T-helper 1 cell treated with Interleukin-12 subunit alpha and Interleukin-12 subunit beta and Interleukin-4 antibody, amounts not matched to agents 30 μg/mL and 1 μg/mL, for 36 hours (primary cell): ENCODE measurements around the gene ZNF593.

Experiments
- H3K27ac Mint-ChIP-seq: one replicate; pipeline ENCODE4 v1.8.0; 2021; ENCODE audit warnings: mild to moderate bottlenecking, mixed read lengths
- H3K27me3 Mint-ChIP-seq: one replicate; pipeline ENCODE4 v1.8.0; 2021; ENCODE audit warnings: low read depth, mixed read lengths
- H3K36me3 Mint-ChIP-seq: one replicate; pipeline ENCODE4 v1.8.0; 2021; ENCODE audit warnings: low read depth, mixed read lengths
- H3K4me1 Mint-ChIP-seq: one replicate; pipeline ENCODE4 v1.8.0; 2021; ENCODE audit warnings: low read depth, mixed read lengths
- H3K4me3 Mint-ChIP-seq: one replicate; pipeline ENCODE4 v1.8.0; 2021; ENCODE audit warnings: mild to moderate bottlenecking, moderate library complexity, mixed read lengths
- H3K9me3 Mint-ChIP-seq: one replicate; pipeline ENCODE4 v1.8.0; 2021; ENCODE audit warnings: mixed read lengths

ZNF593 gene

DNA sequence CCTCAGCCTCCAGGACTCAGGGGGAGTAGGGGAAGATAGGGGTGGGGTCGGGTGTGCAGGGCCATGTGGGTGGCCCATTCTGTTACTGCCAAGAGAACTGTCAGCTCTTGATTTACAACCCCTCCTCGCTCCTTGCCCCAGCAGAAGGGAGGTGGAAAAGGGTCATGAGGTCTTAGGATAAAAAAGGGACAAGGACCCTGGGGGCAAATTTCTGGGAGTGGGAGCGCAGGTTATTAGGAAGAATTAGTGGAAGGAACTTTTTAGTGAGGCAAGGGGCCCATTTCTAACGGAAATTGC lies 10.0 kb upstream of the ZNF593 start:
- Mint-ChIP-seq H3K4me3 (no peak overlapping the region), H3K27ac (no peak overlapping the region)

DNA sequence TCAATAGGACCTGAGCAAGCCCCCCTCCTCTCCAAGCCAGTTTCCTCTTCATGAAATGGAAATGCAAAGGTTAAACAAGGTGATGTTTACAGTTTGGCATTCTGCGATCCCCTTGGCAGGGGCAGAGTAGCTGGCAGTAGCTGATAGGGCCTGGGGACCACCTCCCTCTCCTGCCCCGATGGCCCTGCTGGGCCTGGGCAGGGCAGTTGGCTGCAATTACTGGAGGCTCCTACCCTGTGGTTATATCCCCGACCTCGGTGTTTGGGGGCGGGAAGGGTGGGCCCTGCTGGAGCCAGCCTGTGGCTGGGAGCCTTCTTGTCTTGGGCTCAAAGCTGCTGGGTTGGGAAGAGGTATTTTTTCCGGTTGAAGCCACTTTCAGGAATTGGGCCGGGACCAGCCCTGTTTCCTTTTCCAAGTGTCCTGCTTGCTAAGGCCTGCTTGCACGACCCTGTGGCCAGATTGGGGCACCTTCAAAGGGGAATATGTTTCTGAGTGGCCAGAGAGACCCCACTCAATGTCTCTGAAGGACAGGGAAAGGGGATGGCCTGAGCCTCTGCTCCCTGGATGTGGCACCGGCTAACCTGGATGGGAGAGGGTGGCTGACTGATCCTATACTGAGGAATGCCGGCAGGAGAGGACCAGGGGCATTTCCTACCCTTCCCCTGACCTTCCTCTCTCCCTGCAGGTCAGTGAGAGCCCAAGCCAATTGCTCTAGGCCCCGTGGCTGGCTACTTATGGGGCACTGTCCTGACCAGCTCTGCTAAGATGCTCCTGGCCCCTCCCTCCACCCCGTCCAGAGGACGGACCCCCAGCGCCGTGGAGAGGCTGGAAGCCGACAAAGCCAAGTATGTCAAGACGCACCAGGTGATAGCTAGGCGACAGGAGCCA lies 8.9 kb upstream of the ZNF593 start:
- H3K36me3 Mint-ChIP-seq, result no peaks in the 10 kb centered on the region
- H3K4me3 Mint-ChIP-seq, result no peak overlapping the region
- no peak overlapping the region for H3K27ac Mint-ChIP-seq

More for the DNA sequence above, 10.0 kb upstream of the ZNF593 start:
- no peaks in the 10 kb centered on the region for H3K9me3 Mint-ChIP-seq
- H3K36me3 Mint-ChIP-seq, result no peaks in the 10 kb centered on the region
- peaks cover 81% of the 10 kb centered on the region for H3K27me3 Mint-ChIP-seq
- peaks cover 9% of the 10 kb centered on the region for H3K4me1 Mint-ChIP-seq

DNA sequence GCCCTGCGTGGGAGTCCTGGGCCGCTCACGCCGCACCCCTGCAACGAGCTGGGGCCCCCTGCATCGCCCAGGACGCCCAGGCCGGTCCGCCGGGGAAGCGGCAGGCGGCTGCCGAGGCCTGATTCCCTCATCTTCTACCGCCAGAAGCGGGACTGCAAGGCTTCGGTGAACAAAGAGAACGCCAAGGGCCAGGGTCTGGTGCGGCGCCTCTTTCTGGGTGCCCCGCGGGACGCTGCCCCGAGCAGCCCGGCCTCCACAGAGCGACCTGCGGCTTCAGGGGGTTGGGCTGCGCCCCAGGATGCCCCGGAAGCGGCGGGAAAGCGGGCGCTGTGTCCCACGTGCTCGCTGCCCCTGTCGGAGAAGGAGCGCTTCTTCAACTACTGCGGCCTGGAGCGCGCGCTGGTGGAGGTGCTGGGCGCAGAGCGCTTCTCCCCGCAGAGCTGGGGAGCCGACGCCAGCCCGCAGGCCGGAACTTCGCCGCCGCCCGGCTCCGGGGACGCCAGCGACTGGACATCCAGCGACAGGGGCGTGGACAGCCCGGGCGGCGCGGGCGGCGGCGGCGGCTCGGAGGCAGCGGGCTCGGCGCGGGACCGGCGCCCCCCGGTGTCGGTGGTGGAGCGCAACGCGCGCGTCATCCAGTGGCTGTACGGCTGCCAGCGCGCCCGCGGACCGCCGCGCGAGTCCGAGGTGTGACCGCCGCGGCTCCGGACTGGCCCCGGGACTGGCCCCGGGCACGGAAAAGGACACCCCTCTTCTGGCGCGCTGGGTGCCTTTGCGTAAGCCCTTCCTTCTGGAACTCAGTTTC lies 8.1 kb upstream of the ZNF593 start:
- no peaks in the 10 kb centered on the region for H3K9me3 Mint-ChIP-seq
- H3K4me3 Mint-ChIP-seq, result peak overlapping the region; percentile 44
- H3K4me1 Mint-ChIP-seq, result peaks cover 21% of the 10 kb centered on the region
- H3K27me3 Mint-ChIP-seq, result peaks cover 81% of the 10 kb centered on the region
- H3K36me3 Mint-ChIP-seq, result no peaks in the 10 kb centered on the region
- no peak overlapping the region for H3K27ac Mint-ChIP-seq

More for the DNA sequence above, 8.9 kb upstream of the ZNF593 start:
- Mint-ChIP-seq H3K9me3 (no peaks in the 10 kb centered on the region), H3K4me1 (peaks cover 18% of the 10 kb centered on the region), H3K27me3 (peaks cover 81% of the 10 kb centered on the region)

DNA sequence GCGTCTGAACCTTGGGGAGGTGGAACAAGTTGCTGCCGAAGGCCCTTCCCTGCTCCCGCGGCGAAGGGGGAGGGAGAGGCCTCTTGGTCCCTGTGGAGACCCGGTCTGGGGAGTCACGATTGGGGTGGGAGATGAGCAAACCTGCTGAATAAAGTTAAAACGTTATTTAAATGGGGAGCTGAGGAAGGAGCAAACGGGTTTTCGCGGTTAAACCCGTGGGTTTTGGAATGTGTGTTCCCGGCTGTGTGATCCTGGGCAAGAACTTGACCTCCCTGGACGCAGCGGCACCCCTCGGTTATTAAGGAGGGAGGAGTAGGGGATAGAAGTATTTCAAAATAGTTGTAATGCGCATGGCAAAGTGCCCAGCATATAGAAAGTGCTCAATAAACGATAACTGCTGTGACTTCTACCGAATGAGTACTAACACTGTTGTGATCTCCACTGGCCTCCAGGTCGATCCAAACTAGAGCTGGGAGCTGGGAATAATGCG lies 7.4 kb upstream of the ZNF593 start:
- Mint-ChIP-seq H3K4me3 (peak overlapping the region; percentile 44), H3K36me3 (no peaks in the 10 kb centered on the region), H3K27me3 (peaks cover 81% of the 10 kb centered on the region), H3K9me3 (no peaks in the 10 kb centered on the region), H3K27ac (no peak overlapping the region), H3K4me1 (peaks cover 24% of the 10 kb centered on the region)

- H3K36me3 Mint-ChIP-seq, result no peaks in the 10 kb centered on the region
- no peaks in the 10 kb centered on the region for H3K9me3 Mint-ChIP-seq
- no peak overlapping the region for H3K4me3 Mint-ChIP-seq
- H3K27ac Mint-ChIP-seq, result no peak overlapping the region
- H3K27me3 Mint-ChIP-seq, result peaks cover 69% of the 10 kb centered on the region
- peaks cover 24% of the 10 kb centered on the region for H3K4me1 Mint-ChIP-seq
These were observed 6.0 kb upstream of the ZNF593 start for GRCh38 chr1:26163684-26164035.

GRCh38 chr1:26164036-26164860 lies 5.5 kb upstream of the ZNF593 start:
- H3K27ac Mint-ChIP-seq, result no peak overlapping the region
- peak overlapping the region; percentile 57 for H3K4me3 Mint-ChIP-seq
- H3K36me3 Mint-ChIP-seq, result no peaks in the 10 kb centered on the region
- peaks cover 28% of the 10 kb centered on the region for H3K4me1 Mint-ChIP-seq
- H3K9me3 Mint-ChIP-seq, result no peaks in the 10 kb centered on the region
- peaks cover 69% of the 10 kb centered on the region for H3K27me3 Mint-ChIP-seq

GRCh38 chr1:26164861-26165842 lies 4.6 kb upstream of the ZNF593 start:
- Mint-ChIP-seq H3K4me3 (peak overlapping the region; percentile 57), H3K27ac (no peak overlapping the region), H3K27me3 (peaks cover 60% of the 10 kb centered on the region), H3K36me3 (no peaks in the 10 kb centered on the region), H3K4me1 (peaks cover 28% of the 10 kb centered on the region), H3K9me3 (no peaks in the 10 kb centered on the region)

GRCh38 chr1:26166719-26167281 lies 2.9 kb upstream of the ZNF593 start:
- Mint-ChIP-seq H3K4me3 (no peak overlapping the region), H3K9me3 (no peaks in the 10 kb centered on the region), H3K27ac (no peak overlapping the region), H3K4me1 (peaks cover 37% of the 10 kb centered on the region), H3K27me3 (peaks cover 50% of the 10 kb centered on the region), H3K36me3 (no peaks in the 10 kb centered on the region)

DNA sequence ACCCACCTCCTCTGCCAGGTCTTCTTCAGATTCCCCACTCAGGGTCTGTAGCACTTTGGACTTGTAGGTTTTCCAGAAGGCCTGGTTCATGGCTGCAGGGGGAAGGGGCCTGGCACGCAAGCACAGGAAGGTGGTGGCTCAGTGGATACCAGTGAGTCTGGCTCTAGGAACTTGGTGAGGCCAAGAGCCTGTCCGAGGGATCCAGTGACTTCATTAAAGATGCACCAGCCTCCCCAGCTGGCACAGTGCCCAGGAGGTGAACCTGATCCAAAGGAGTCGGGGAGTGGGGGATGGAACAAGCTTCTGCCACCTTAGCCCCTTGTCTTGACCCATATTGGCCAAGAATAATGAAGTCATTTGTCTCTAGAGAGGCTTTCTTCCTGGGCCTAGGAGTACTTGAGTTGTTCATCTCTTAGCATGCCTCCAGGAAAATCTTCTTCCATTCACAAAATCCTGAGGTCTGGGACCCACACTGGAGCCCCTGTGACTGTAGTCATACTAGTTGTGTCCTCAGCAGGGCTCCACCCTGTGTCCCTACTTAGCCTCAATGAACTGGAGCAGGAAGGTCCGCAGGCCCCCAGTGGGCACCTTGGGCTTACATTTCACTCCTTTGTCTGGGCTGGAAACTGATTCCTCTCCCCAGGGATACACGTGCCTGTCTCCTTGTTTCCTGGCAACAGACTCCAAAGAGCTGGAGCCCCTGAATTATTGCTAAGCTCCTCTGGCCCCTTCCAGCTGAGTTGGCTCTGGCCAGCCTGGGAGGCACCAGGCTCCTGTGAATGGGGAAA lies 1.1 kb upstream of the ZNF593 start, which contains the start of gene C1orf232:
TSS of gene C1orf232 (minus strand) at position 554 of the 788 bp plus-strand sequence. CDS start at position 90, 464 bp downstream.
- peaks cover 33% of the 10 kb centered on the region for H3K27me3 Mint-ChIP-seq
- peak within 1 kb of the TSS; percentile 84 for H3K4me3 Mint-ChIP-seq
- H3K27ac Mint-ChIP-seq, result peak within 1 kb of the TSS; percentile 83
- peaks cover 35% of the 10 kb centered on the region for H3K4me1 Mint-ChIP-seq
- no peaks in the 10 kb centered on the region for H3K36me3 Mint-ChIP-seq
- no peaks in the 10 kb centered on the region for H3K9me3 Mint-ChIP-seq

DNA sequence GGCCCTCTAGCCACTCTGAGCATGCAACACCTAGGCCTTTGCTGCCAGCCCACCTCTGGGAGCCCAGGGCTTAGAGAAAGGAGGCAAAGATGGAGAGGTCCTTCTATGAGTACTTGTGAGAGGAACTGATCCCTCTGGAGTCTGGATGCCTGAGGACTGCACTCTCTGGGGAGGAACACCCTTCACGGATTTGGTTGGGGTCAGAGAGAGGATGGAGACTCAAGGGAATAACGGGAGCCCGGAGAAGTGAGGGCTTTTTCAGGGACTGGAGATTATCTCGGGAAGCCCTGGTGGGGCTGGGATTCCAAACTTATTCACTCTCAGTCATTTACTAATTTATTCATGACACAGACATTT lies 532 bp upstream of the ZNF593 start:
- H3K36me3 Mint-ChIP-seq, result no peaks in the 10 kb centered on the region
- peaks cover 29% of the 10 kb centered on the region for H3K27me3 Mint-ChIP-seq
- H3K9me3 Mint-ChIP-seq, result no peaks in the 10 kb centered on the region
- H3K4me3 Mint-ChIP-seq, result peak overlapping the region; percentile 84
- H3K27ac Mint-ChIP-seq, result peak overlapping the region; percentile 45
- H3K4me1 Mint-ChIP-seq, result peaks cover 31% of the 10 kb centered on the region

- peaks cover 19% of the 10 kb centered on the region for H3K27me3 Mint-ChIP-seq
- H3K36me3 Mint-ChIP-seq, result no peaks in the 10 kb centered on the region
- H3K4me1 Mint-ChIP-seq, result peaks cover 24% of the 10 kb centered on the region
- no peaks in the 10 kb centered on the region for H3K9me3 Mint-ChIP-seq
- peak overlapping the region; percentile 84 for H3K4me3 Mint-ChIP-seq
- peak overlapping the region; percentile 57 for H3K27ac Mint-ChIP-seq
These were observed 739 bp downstream of the ZNF593 start for GRCh38 chr1:26170472-26170821.

DNA sequence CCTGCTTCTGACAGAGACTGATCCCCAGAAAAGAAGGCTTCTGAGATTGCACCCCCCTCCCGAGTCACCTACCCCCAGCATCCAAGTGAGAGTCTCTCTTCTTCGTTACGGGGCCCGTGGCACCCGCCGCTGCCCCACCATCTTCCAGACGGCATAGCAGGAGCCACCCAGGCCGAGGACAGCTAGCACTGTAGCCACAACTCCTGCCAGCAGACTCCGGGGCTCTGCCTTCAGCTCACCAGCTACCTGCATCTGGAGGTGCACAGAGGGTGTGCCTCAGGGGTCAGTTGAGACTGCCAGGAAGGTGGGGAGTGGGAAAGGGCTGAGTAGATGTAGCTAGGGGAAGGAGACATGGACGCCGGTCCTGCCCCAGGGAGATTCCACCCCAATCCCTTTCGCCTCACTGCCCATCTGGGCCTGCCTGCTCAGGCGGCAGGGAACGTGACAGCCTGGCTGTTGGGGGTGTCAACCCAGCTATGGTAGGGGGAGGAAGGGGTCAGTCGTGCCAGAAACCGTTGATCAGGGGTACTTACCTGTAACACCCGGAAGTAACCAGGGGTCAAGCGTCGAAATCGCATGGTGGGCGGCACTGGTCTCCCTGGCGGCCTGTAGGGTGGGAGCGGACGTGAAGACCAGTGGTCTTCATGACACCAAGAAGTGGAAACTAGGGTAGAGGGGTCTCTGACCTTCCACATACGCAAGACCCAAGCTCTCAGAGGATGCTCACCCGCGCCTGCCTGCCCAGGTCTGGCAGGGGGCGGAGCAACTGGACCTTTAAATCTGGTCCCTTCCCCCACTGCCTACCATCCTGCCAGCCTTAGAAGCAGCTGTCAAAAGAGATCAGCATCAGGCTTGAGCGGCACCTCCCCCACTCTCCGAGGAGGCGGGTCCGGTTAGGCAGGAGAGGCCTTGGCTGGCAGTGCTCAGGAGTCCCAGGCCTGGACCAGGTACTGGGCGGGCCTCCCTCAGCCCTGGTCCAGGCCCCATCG lies 1.7 kb downstream of the ZNF593 start, which contains the start of gene ZNF593OS:
TSS of gene ZNF593OS (minus strand) at position 749 of the 989 bp plus-strand sequence. CDS start at position 578, 171 bp downstream.
- Mint-ChIP-seq H3K27me3 (peaks cover 12% of the 10 kb centered on the region), H3K4me3 (peak within 1 kb of the TSS; percentile 84), H3K27ac (no peak within 1 kb of the TSS), H3K4me1 (peaks cover 20% of the 10 kb centered on the region), H3K9me3 (no peaks in the 10 kb centered on the region), H3K36me3 (no peaks in the 10 kb centered on the region)
